ENCODE measurements around the gene MAVS. TPM values are rescaled to one million over a fixed set of nuclear protein-coding genes. Genes with fewer than 3 reads are reported as not detected.

MAVS gene
- total RNA-seq, 2 experiments from 2014 or later: 13.6 to 14.7 TPM

GRCh38 chr20:3916364-3916763 lies 69.7 kb downstream of the MAVS start:
- Histone ChIP-seq H3K9me3 (ENCODE audit: control insufficient read depth in 1 of 2, insufficient read depth in 1 of 2, low read length in 2 of 2) (no peaks in the 10 kb centered on the region), H3K4me3 (ENCODE audit: low read length) (no peak overlapping the region), H3K36me3 (ENCODE audit: insufficient read depth, low read length) (peaks cover 79% of the 10 kb centered on the region), H3K4me1 (ENCODE audit: insufficient read depth, low read length) (peaks cover 3% of the 10 kb centered on the region), H3K27ac (ENCODE audit: low read depth in 1 of 2, low read length in 2 of 2) (no peak overlapping the region), H3K27me3 (ENCODE audit: control insufficient read depth in 1 of 2, insufficient read depth in 2 of 2, low read length in 2 of 2) (no peaks in the 10 kb centered on the region)
- ATAC-seq (ENCODE audit: poor library complexity) (no peak), DNase-seq (no peak)
- CTCF ChIA-PET: no interaction called here
- POLR2A ChIA-PET: interaction anchor here (0.6 kb wide), 1 partner anchor 16 kb away, joined by 4 read pairs; no protein-coding TSS in a partner anchor
- intact Hi-C loops (cut with DNase I, micrococcal nuclease): no loop called here
- Mint-ChIP-seq H3K36me3 (ENCODE audit: low read depth) (peaks cover 91% of the 10 kb centered on the region), H3K27ac (peak overlapping the region; percentile 66), H3K9me3 (no peaks in the 10 kb centered on the region), H3K27me3 (no peaks in the 10 kb centered on the region), H3K4me1 (ENCODE audit: low read depth) (peaks cover 23% of the 10 kb centered on the region), H3K4me3 (no peak overlapping the region)
- TF ChIP-seq, protein P1, sequence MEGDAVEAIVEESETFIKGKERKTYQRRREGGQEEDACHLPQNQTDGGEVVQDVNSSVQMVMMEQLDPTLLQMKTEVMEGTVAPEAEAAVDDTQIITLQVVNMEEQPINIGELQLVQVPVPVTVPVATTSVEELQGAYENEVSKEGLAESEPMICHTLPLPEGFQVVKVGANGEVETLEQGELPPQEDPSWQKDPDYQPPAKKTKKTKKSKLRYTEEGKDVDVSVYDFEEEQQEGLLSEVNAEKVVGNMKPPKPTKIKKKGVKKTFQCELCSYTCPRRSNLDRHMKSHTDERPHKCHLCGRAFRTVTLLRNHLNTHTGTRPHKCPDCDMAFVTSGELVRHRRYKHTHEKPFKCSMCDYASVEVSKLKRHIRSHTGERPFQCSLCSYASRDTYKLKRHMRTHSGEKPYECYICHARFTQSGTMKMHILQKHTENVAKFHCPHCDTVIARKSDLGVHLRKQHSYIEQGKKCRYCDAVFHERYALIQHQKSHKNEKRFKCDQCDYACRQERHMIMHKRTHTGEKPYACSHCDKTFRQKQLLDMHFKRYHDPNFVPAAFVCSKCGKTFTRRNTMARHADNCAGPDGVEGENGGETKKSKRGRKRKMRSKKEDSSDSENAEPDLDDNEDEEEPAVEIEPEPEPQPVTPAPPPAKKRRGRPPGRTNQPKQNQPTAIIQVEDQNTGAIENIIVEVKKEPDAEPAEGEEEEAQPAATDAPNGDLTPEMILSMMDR (IDR thresholded peaks at IDR 0.05): no peak

GRCh38 chr20:3919352-3919751 lies 72.7 kb downstream of the MAVS start:
- Histone ChIP-seq H3K27ac (ENCODE audit: low read depth in 1 of 2, low read length in 2 of 2) (no peak overlapping the region), H3K4me1 (ENCODE audit: insufficient read depth, low read length) (peaks cover 12% of the 10 kb centered on the region), H3K4me3 (ENCODE audit: low read length) (no peak overlapping the region), H3K9me3 (ENCODE audit: control insufficient read depth in 1 of 2, insufficient read depth in 1 of 2, low read length in 2 of 2) (no peaks in the 10 kb centered on the region), H3K36me3 (ENCODE audit: insufficient read depth, low read length) (peaks cover 82% of the 10 kb centered on the region), H3K27me3 (ENCODE audit: control insufficient read depth in 1 of 2, insufficient read depth in 2 of 2, low read length in 2 of 2) (no peaks in the 10 kb centered on the region)
- no peaks in the 10 kb centered on the region for H3K27me3 Mint-ChIP-seq
- intact Hi-C loops (cut with DNase I, micrococcal nuclease): no loop called here
- H3K9me3 Mint-ChIP-seq: no peaks in the 10 kb centered on the region
- ATAC-seq (ENCODE audit: poor library complexity) (no peak), DNase-seq (no peak)
- ChIA-PET POLR2A (no interaction called here), CTCF (no interaction called here)
- H3K4me1 Mint-ChIP-seq (ENCODE audit: low read depth): peaks cover 39% of the 10 kb centered on the region
- peak overlapping the region; percentile 36 for H3K27ac Mint-ChIP-seq
- H3K4me3 Mint-ChIP-seq: no peak overlapping the region
- TF ChIP-seq, protein P1 (IDR thresholded peaks at IDR 0.05): no peak
- H3K36me3 Mint-ChIP-seq (ENCODE audit: low read depth): peaks cover 88% of the 10 kb centered on the region

DNA sequence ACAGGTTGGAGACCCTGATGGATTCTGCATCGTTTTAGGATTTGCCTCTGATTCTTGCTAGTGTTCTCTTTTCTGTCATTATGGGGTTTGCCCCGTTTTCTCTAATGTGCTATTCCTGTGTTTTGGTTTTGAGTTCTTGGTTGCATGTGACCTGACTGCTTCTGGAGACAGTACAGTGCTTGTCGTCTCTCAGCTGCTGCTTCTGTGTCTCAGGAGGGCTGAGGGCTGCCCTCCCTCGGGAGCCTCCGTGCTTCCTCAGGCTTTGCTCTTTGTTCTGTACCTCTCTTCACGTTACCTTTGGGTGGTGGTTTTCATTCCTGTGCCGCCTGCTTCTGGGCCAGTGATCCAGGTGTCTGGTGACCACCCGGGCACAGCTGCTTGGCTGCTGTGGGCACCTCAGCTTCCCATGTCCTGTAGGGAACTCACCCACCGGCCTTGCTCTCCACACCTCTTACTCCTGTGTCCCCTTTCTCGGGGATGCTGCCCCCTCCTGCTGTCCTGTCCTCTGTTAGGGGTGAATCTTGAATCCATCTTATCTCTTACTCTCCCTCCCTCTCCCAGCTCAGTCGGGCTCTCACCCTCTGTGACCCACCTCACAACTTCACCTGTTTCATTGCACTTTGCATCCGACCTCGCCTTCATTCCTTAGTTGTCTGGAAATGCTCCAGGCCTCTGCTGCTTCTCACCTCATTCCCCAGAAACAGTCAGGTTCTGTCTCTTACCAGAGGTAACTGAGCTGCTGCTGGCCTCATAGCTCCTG lies 75.8 kb downstream of the MAVS start:
- no peaks in the 10 kb centered on the region for H3K9me3 Mint-ChIP-seq
- CTCF ChIA-PET: interaction anchor here (1.3 kb wide), 1 partner anchor 104 kb away, joined by 3 read pairs; no protein-coding TSS in a partner anchor
- peak overlapping the region; percentile 61 for H3K27ac Mint-ChIP-seq
- no peak for ATAC-seq (ENCODE audit: poor library complexity)
- Histone ChIP-seq H3K4me1 (ENCODE audit: insufficient read depth, low read length) (peaks cover 14% of the 10 kb centered on the region), H3K36me3 (ENCODE audit: insufficient read depth, low read length) (peaks cover 63% of the 10 kb centered on the region), H3K27ac (ENCODE audit: low read depth in 1 of 2, low read length in 2 of 2) (no peak overlapping the region), H3K27me3 (ENCODE audit: control insufficient read depth in 1 of 2, insufficient read depth in 2 of 2, low read length in 2 of 2) (no peaks in the 10 kb centered on the region), H3K9me3 (ENCODE audit: control insufficient read depth in 1 of 2, insufficient read depth in 1 of 2, low read length in 2 of 2) (no peaks in the 10 kb centered on the region), H3K4me3 (ENCODE audit: low read length) (no peak overlapping the region)
- peaks cover 79% of the 10 kb centered on the region for H3K36me3 Mint-ChIP-seq (ENCODE audit: low read depth)
- TF ChIP-seq, protein P1 (IDR thresholded peaks at IDR 0.05): no peak
- intact Hi-C loops (cut with DNase I, micrococcal nuclease): no loop called here
- peaks cover 36% of the 10 kb centered on the region for H3K4me1 Mint-ChIP-seq (ENCODE audit: low read depth)
- no peaks in the 10 kb centered on the region for H3K27me3 Mint-ChIP-seq
- POLR2A ChIA-PET: no interaction called here
- DNase-seq: no peak
- H3K4me3 Mint-ChIP-seq: no peak overlapping the region

Data from CD4-positive, alpha-beta T cell (primary cell).